Measurements from ENCODE around the gene NMRAL1.

Gene NMRAL1

DNA sequence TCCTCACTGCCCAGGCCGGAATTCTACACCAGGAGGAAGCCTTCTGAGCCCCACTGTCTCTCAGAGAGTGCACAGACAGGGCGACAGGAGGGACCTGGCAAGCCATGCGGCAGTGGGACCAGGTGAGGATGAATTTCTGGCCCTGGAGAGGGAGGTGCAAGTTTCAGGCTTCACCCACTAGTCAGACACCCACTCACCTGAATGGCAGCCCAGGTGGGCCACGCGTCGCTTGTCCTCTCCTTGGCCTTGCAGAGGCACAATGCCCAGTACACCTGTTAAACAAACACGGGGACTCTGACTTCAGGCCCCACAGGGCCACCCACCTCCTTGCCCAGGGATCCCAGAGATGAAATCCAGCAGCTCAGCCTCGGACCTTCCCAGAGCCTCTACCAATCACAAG, 62.3 kb downstream of the NMRAL1 start:
- TF ChIP-seq, protein P1, sequence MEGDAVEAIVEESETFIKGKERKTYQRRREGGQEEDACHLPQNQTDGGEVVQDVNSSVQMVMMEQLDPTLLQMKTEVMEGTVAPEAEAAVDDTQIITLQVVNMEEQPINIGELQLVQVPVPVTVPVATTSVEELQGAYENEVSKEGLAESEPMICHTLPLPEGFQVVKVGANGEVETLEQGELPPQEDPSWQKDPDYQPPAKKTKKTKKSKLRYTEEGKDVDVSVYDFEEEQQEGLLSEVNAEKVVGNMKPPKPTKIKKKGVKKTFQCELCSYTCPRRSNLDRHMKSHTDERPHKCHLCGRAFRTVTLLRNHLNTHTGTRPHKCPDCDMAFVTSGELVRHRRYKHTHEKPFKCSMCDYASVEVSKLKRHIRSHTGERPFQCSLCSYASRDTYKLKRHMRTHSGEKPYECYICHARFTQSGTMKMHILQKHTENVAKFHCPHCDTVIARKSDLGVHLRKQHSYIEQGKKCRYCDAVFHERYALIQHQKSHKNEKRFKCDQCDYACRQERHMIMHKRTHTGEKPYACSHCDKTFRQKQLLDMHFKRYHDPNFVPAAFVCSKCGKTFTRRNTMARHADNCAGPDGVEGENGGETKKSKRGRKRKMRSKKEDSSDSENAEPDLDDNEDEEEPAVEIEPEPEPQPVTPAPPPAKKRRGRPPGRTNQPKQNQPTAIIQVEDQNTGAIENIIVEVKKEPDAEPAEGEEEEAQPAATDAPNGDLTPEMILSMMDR (IDR thresholded peaks at IDR 0.05; ENCODE audit: control insufficient read depth, insufficient read depth, low read depth, low read length, missing control alignments): no peak
- no peak for DNase-seq (ENCODE audit: low read depth)
- no peak overlapping the region for H3K4me3 ChIP-seq (ENCODE audit: control insufficient read depth, low read depth, low read length)

Measured in AG09309 (cell line).